Upper lobe of left lung (tissue), 6 donors: Measurements from ENCODE around the gene TRIM29. TPM values are rescaled to one million over a fixed set of nuclear protein-coding genes. Genes with fewer than 3 reads are reported as not detected.
A peak's percentile ranks its signal among the peaks of the same experiment; 100 is the strongest.

ENCODE experiments used
- ATAC-seq, 2 donors: fragments of 200-7000 bp; cut with Tn5 transposase; one replicate each; pipeline ENCODE4 v1.9.1; 2022; ENCODE audit warnings: mild to moderate bottlenecking in 2 of 2, moderate library complexity in 2 of 2; ENCODE audit not compliant: low FRiP score in 2 of 2
- DNase-seq, 2 donors: peaks; one replicate each; pipeline ENCODE4 v3.0.0-alpha.2; 2019 to 2020
- H3K27ac ChIP-seq, 4 donors: fragments of 200-600 bp; sonication (generic); one replicate each; pipeline ENCODE4 v1.5.1; 2016 to 2019
- H3K27me3 ChIP-seq, 4 donors: fragments of 200-600 bp; sonication (generic); one replicate each; pipeline ENCODE4 v1.5.1; 2017 to 2019
- H3K36me3 ChIP-seq, 4 donors: fragments of 200-600 bp; sonication (generic); one replicate each; pipeline ENCODE4 v1.5.1; 2016 to 2019
- H3K4me1 ChIP-seq, 4 donors: fragments of 200-600 bp; sonication (generic); one replicate each; pipeline ENCODE4 v1.5.1; 2018 to 2019
- H3K4me3 ChIP-seq, 4 donors: fragments of 200-600 bp; sonication (generic); one replicate each; pipeline ENCODE4 v1.5.1; 2017 to 2019; ENCODE audit warnings: mild to moderate bottlenecking in 2 of 4, moderate library complexity in 1 of 4
- H3K9me3 ChIP-seq, 4 donors: fragments of 200-600 bp; sonication (generic); one replicate each; pipeline ENCODE4 v1.5.1; 2018 to 2019
- EP300 ChIP-seq, 4 donors: sonication (generic); formaldehyde crosslinking; IDR thresholded peaks; one replicate each; pipeline ENCODE4 v1.5.1; 2017; ENCODE audit warnings: antibody characterized with exemption in 4 of 4, control low read depth in 2 of 4
- POLR2A ChIP-seq, 4 donors: fragments of 450-650 bp; IDR thresholded peaks; one replicate each; pipeline ENCODE4 v1.5.1; 2016 to 2017; ENCODE audit warnings: antibody characterized with exemption in 4 of 4, mild to moderate bottlenecking in 2 of 4
- POLR2AphosphoS5 ChIP-seq, 2 donors: sonication (generic); formaldehyde crosslinking; IDR thresholded peaks; one replicate each; pipeline ENCODE4 v1.5.1; 2017; ENCODE audit warnings: antibody characterized with exemption in 2 of 2
- WGBS, 2 donors: methylation state at CpG; one replicate each; pipeline ENCODE4 v1.1.5; 2017 to 2018; 5-methylcytosine and 5-hydroxymethylcytosine counted together
- total RNA-seq, 6 donors: library from RNA; depleted of rRNA in 4 of 6; stranded (reverse); fragments of >200 nt in 4 of 6; gene quantifications; one replicate each; pipeline versions ENCODE4 v1.1.0 to v1.2.1, GENCODE V29; 2016 to 2021
- TF ChIP-seq, protein P1 (sequence below), 6 experiments: fragments of 450-650 bp in 4 of 6; fragments of 200-600 bp in 2 of 6; sonication (generic) in 2 of 6; IDR thresholded peaks; one replicate each; pipeline ENCODE4 v1.5.1; 2016 to 2019; ENCODE audit warnings: antibody characterized with exemption in 6 of 6
- donor health status: DM: no; HTN: no; CAD: no; lungs with moderate emphysema.
- donor health status: DM: no; HTN: yes; CAD: no; lungs with severe emphysema.

TRIM29 gene
- total RNA-seq, 6 donors from 2014 or later = 2.3 to 36.7 (median 8.4) TPM

DNA sequence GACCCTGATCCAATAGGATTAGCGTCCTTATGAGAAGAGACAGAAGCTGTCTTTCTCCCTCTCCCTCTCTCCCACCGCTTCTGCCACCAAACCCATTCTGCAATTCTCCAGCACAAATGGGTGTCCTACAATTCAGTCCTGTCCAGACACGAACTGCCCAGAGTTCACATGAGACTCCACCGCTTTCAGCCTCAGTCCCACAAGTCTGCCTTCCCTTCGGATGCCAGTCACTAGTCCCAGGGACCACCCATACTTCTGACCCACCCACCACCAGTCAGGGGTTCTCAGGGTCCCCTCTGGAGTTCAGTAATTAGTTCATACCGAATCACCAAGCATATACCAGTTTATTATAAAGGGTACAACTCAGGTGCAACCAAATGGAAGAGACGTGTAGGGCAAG, 73.6 kb downstream of the TRIM29 start:
- no peak for ATAC-seq
- H3K4me3 ChIP-seq = no peak overlapping the region
- no peaks in the 10 kb centered on the region for H3K27me3 ChIP-seq
- no peak for DNase-seq
- peaks cover 0 to 7% (median 0%) of the 10 kb centered on the region in 4 donors for H3K4me1 ChIP-seq
- no peak overlapping the region for H3K27ac ChIP-seq
- TF ChIP-seq, protein P1, sequence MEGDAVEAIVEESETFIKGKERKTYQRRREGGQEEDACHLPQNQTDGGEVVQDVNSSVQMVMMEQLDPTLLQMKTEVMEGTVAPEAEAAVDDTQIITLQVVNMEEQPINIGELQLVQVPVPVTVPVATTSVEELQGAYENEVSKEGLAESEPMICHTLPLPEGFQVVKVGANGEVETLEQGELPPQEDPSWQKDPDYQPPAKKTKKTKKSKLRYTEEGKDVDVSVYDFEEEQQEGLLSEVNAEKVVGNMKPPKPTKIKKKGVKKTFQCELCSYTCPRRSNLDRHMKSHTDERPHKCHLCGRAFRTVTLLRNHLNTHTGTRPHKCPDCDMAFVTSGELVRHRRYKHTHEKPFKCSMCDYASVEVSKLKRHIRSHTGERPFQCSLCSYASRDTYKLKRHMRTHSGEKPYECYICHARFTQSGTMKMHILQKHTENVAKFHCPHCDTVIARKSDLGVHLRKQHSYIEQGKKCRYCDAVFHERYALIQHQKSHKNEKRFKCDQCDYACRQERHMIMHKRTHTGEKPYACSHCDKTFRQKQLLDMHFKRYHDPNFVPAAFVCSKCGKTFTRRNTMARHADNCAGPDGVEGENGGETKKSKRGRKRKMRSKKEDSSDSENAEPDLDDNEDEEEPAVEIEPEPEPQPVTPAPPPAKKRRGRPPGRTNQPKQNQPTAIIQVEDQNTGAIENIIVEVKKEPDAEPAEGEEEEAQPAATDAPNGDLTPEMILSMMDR (IDR thresholded peaks at IDR 0.05) = no peak
- TF ChIP-seq POLR2AphosphoS5 (IDR thresholded peaks at IDR 0.05) (no peak), POLR2A (IDR thresholded peaks at IDR 0.05) (no peak), EP300 (IDR thresholded peaks at IDR 0.05) (no peak)
- no peaks in the 10 kb centered on the region for H3K9me3 ChIP-seq
- 83 to 85% methylated on average over 7 of the region's 7 CpGs for WGBS, 2 donors
- H3K36me3 ChIP-seq = no peaks in the 10 kb centered on the region

GRCh38 chr11:120063686-120064340, 74.1 kb downstream of the TRIM29 start:
- Histone ChIP-seq H3K36me3 (no peaks in the 10 kb centered on the region), H3K4me1 (peaks cover 0 to 7% (median 0%) of the 10 kb centered on the region in 4 donors), H3K27ac (no peak overlapping the region), H3K4me3 (no peak overlapping the region), H3K9me3 (no peaks in the 10 kb centered on the region), H3K27me3 (no peaks in the 10 kb centered on the region)
- WGBS, 2 donors = 75 to 81% methylated on average over 6 to 7 of the region's 7 CpGs
- TF ChIP-seq, protein P1 (IDR thresholded peaks at IDR 0.05) = no peak
- TF ChIP-seq POLR2A (IDR thresholded peaks at IDR 0.05) (no peak), EP300 (IDR thresholded peaks at IDR 0.05) (no peak), POLR2AphosphoS5 (IDR thresholded peaks at IDR 0.05) (no peak)
- DNase-seq (no peak), ATAC-seq (no peak)

GRCh38 chr11:120062561-120062930, 75.4 kb downstream of the TRIM29 start:
- Histone ChIP-seq H3K27me3 (no peaks in the 10 kb centered on the region), H3K9me3 (no peaks in the 10 kb centered on the region), H3K36me3 (no peaks in the 10 kb centered on the region), H3K4me1 (peaks cover 0 to 7% (median 0%) of the 10 kb centered on the region in 4 donors), H3K27ac (no peak overlapping the region), H3K4me3 (no peak overlapping the region)
- ATAC-seq = no peak
- DNase-seq = no peak
- WGBS, 2 donors = 60 to 66% methylated on average over 4 to 7 of the region's 7 CpGs
- TF ChIP-seq, protein P1 (IDR thresholded peaks at IDR 0.05) = no peak
- TF ChIP-seq POLR2AphosphoS5 (IDR thresholded peaks at IDR 0.05) = no peak
- TF ChIP-seq POLR2A (IDR thresholded peaks at IDR 0.05) = no peak
- TF ChIP-seq EP300 (IDR thresholded peaks at IDR 0.05) = no peak

GRCh38 chr11:120061761-120062560, 76.0 kb downstream of the TRIM29 start:
- no peak for TF ChIP-seq POLR2AphosphoS5 (IDR thresholded peaks at IDR 0.05)
- no peak for TF ChIP-seq EP300 (IDR thresholded peaks at IDR 0.05)
- TF ChIP-seq POLR2A (IDR thresholded peaks at IDR 0.05) = no peak
- TF ChIP-seq, protein P1 (IDR thresholded peaks at IDR 0.05) = no peak
- Histone ChIP-seq H3K9me3 (no peaks in the 10 kb centered on the region), H3K27me3 (no peaks in the 10 kb centered on the region), H3K4me3 (no peak overlapping the region), H3K36me3 (no peaks in the 10 kb centered on the region), H3K4me1 (peaks cover 0 to 7% (median 0%) of the 10 kb centered on the region in 4 donors), H3K27ac (no peak overlapping the region)
- DNase-seq (peak in 1 of 2 donors; percentile 74), ATAC-seq (peak in 1 of 2 donors; percentile 32)
- 51 to 64% methylated on average over 19 to 28 of the region's 28 CpGs for whole genome bisulfite sequencing, 2 donors

Other genes with a start within 250 kb of the TRIM29 start
- 10 to 100 TPM in 2 of 6 donors, 1 to 10 TPM in 4; 5.1 to 41.6 (median 8.7) TPM for gene OAF, start 72.9 kb upstream of the TRIM29 start, total RNA-seq
- 10 to 100 TPM in 1 of 6 donors, 1 to 10 TPM in 5; 1.7 to 21.0 (median 3.5) TPM for gene POU2F3, start 102.0 kb upstream of the TRIM29 start, total RNA-seq
- gene TLCD5, start 187.2 kb upstream of the TRIM29 start, total RNA-seq = 1 to 10 TPM; 1.2 to 5.4 (median 3.1) TPM
- 100 to 1,000 TPM in 4 of 6 donors, 10 to 100 TPM in 2; 90.1 to 170 (median 106) TPM for gene ARHGEF12, start 198.3 kb upstream of the TRIM29 start, total RNA-seq